Measurements from ENCODE around the gene MAD1L1.
"Not testable (repeated sequence)": the region's sequence is repeated elsewhere in the genome, so short reads cannot be mapped to it uniquely, and the experiment has no call there.

MAD1L1 gene

GRCh38 chr7:1844951-1845390 lies 387.8 kb downstream of the MAD1L1 start:
- no peak for DNase-seq (ENCODE audit: low read depth in 1 of 2, low spot score in 1 of 2)

GRCh38 chr7:1844336-1844950 lies 388.3 kb downstream of the MAD1L1 start:
- DNase-seq (ENCODE audit: low read depth in 1 of 2, low spot score in 1 of 2) = no peak

GRCh38 chr7:1843921-1844335 lies 388.8 kb downstream of the MAD1L1 start:
- no peak for DNase-seq (ENCODE audit: low read depth in 1 of 2, low spot score in 1 of 2)

GRCh38 chr7:1843271-1843861 lies 389.4 kb downstream of the MAD1L1 start:
- no peak for DNase-seq (ENCODE audit: low read depth in 1 of 2, low spot score in 1 of 2)

- no peak for DNase-seq (ENCODE audit: low read depth in 1 of 2, low spot score in 1 of 2)
Observed at GRCh38 chr7:1842321-1843221, 390.2 kb downstream of the MAD1L1 start.

- not testable (repeated sequence) for DNase-seq (ENCODE audit: low read depth in 1 of 2, low spot score in 1 of 2)
Observed at GRCh38 chr7:1841286-1842021, 391.3 kb downstream of the MAD1L1 start.

GRCh38 chr7:1840744-1841143 lies 392.0 kb downstream of the MAD1L1 start:
- DNase-seq (ENCODE audit: low read depth in 1 of 2, low spot score in 1 of 2) = not testable (repeated sequence)

GRCh38 chr7:1839701-1840100 lies 393.0 kb downstream of the MAD1L1 start:
- DNase-seq (ENCODE audit: low read depth in 1 of 2, low spot score in 1 of 2) = no peak

- DNase-seq (ENCODE audit: low read depth in 1 of 2, low spot score in 1 of 2) = not testable (repeated sequence)
Observed at GRCh38 chr7:1838911-1839531, 393.7 kb downstream of the MAD1L1 start.

GRCh38 chr7:1838544-1838872 lies 394.2 kb downstream of the MAD1L1 start:
- DNase-seq (ENCODE audit: low read depth in 1 of 2, low spot score in 1 of 2) = not testable (repeated sequence)

GRCh38 chr7:1837696-1838543 lies 394.8 kb downstream of the MAD1L1 start:
- not testable (repeated sequence) for DNase-seq (ENCODE audit: low read depth in 1 of 2, low spot score in 1 of 2)

GRCh38 chr7:1831933-1832535 lies 400.7 kb downstream of the MAD1L1 start:
- DNase-seq (ENCODE audit: low read depth in 1 of 2, low spot score in 1 of 2) = not testable (repeated sequence)

GRCh38 chr7:1831471-1831870 lies 401.3 kb downstream of the MAD1L1 start:
- not testable (repeated sequence) for DNase-seq (ENCODE audit: low read depth in 1 of 2, low spot score in 1 of 2)

GRCh38 chr7:1829668-1830067 lies 403.1 kb downstream of the MAD1L1 start:
- not testable (repeated sequence) for DNase-seq (ENCODE audit: low read depth in 1 of 2, low spot score in 1 of 2)

- no peak for DNase-seq (ENCODE audit: low read depth in 1 of 2, low spot score in 1 of 2)
Observed at GRCh38 chr7:1829111-1829510, 403.6 kb downstream of the MAD1L1 start.

GRCh38 chr7:1828170-1828569 lies 404.6 kb downstream of the MAD1L1 start:
- not testable (repeated sequence) for DNase-seq (ENCODE audit: low read depth in 1 of 2, low spot score in 1 of 2)

GRCh38 chr7:1827521-1827981 lies 405.2 kb downstream of the MAD1L1 start:
- DNase-seq (ENCODE audit: low read depth in 1 of 2, low spot score in 1 of 2) = not testable (repeated sequence)

GRCh38 chr7:1826931-1827330 lies 405.8 kb downstream of the MAD1L1 start:
- DNase-seq (ENCODE audit: low read depth in 1 of 2, low spot score in 1 of 2) = not testable (repeated sequence)
